GM10266 (cell line): ENCODE data around the gene UFC1.
"Not testable (repeated sequence)": the region's sequence is repeated elsewhere in the genome, so short reads cannot be mapped to it uniquely, and the experiment has no call there.

ENCODE experiments used
- DNase-seq: peaks from one replicate; pipeline ENCODE4 v3.0.0; 2012; ENCODE audit errors: extremely low spot score
- TF ChIP-seq, protein P1 (sequence below): IDR thresholded peaks from 2 replicates; pipeline ENCODE4 v1.5.1; 2012; ENCODE audit warnings: mild to moderate bottlenecking, low read depth; ENCODE audit not compliant: control insufficient read depth, insufficient read depth; ENCODE audit errors: missing control alignments

Gene UFC1

DNA sequence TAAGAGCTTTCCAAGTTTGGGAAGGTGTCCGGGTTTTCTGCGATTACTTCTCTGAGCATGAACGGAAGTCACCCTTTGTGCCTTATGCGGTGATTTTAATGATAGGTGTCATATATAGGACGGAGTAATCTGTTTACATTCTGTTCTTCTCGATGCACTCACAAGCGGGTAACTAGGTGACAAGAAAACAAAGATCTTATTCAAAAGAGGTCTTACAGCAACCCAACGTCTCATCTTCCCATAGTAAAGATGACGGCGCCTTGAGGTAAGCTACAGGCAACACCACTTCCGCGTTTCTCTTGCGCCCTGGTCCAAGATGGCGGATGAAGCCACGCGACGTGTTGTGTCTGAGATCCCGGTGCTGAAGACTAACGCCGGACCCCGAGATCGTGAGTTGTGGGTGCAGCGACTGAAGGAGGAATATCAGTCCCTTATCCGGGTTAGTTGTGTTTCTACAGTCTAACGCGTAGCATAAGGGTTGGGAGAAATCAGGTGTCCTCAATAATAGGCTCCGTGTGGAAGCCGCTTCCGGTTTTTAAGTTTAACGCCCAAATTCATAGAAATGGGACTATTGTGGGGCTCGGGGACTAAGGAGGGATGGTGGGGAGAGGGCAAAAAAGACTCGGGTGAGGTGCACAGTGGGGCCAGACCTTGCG lies at the start of gene UFC1:
Gene UFC1 (plus strand): TSS at position 297 of the 656 bp plus-strand sequence. CDS start 20 bp downstream, at position 317.
- peak; percentile 89 for DNase-seq
- TF ChIP-seq, protein P1, sequence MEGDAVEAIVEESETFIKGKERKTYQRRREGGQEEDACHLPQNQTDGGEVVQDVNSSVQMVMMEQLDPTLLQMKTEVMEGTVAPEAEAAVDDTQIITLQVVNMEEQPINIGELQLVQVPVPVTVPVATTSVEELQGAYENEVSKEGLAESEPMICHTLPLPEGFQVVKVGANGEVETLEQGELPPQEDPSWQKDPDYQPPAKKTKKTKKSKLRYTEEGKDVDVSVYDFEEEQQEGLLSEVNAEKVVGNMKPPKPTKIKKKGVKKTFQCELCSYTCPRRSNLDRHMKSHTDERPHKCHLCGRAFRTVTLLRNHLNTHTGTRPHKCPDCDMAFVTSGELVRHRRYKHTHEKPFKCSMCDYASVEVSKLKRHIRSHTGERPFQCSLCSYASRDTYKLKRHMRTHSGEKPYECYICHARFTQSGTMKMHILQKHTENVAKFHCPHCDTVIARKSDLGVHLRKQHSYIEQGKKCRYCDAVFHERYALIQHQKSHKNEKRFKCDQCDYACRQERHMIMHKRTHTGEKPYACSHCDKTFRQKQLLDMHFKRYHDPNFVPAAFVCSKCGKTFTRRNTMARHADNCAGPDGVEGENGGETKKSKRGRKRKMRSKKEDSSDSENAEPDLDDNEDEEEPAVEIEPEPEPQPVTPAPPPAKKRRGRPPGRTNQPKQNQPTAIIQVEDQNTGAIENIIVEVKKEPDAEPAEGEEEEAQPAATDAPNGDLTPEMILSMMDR = no peak

DNA sequence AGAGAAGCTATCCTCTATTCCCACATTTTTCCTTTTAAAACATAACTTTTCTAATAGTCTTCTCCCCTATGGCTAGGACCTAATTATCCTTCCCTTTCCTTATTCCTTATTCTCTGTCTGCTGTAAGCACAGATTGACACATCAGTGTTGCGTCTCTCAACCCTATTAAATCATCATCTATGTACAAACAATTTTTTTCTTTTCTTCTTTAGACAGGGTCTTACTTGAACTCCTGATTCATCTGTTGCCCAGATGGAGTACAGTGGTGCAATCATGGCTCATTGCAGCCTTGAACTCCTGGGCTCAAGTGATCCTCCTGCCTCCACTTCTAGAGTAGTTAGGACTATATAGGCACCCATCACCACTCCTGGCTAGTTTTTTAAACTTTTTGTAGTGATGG lies 47.3 kb upstream of the UFC1 start:
- TF ChIP-seq, protein P1 = no peak
- no peak for DNase-seq

DNA sequence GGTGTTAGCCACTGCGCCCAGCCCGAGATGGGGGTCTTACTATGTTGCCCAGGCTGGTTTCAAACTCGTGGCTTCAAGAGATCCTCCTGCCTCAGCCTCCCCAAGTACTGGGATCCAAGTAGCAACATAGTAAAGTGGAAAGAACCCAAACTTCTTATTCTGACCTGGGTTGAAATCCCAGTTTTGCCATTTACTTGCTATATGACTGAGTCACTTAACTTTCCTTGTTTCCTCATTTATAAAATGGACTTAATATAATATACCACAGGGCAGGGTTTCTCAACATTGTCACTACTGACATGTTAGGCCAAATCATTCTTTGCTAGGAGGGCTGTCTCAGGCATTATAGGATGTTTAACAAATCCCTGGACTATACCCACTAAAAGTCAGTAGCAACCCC lies 42.7 kb upstream of the UFC1 start:
- DNase-seq = no peak
- TF ChIP-seq, protein P1 = no peak

DNA sequence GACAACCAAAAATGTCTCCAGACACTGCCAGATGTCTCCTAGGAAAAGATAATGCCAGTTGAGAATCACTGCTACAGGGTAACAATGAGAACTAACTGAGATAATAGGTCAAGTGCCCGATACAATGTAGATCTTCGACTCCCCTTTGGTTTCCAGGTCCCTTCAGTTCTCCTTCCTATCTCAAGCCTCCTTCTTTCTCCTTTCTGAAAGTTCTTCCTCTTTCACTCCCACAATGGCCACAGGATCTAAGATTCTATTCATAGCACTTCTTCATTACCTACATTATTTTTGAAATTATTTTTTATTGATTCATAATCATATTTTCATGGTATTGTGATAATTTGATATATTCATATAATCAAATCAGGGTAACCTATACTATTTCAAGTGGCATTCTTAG lies 42.3 kb upstream of the UFC1 start:
- no peak for DNase-seq
- TF ChIP-seq, protein P1 = no peak

DNA sequence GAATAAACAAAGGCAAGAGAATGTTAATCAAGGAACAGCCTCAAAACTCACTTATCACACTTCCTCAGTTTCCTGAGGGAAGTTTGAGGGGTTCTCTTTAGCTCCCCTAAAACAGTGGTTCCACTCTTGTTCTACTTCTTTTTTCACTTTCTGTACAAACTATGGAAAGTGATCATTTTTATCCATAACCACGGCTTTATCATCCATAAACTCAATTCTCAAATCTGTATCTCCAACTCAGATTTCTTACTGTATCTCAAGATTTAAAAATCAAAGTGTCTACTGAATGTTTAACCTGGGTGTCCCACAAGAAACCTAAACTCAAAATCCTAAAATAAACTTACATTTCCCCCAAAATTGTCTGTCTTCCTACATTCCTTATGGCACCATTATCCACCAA lies 39.9 kb upstream of the UFC1 start:
- TF ChIP-seq, protein P1 = no peak
- DNase-seq = no peak

DNA sequence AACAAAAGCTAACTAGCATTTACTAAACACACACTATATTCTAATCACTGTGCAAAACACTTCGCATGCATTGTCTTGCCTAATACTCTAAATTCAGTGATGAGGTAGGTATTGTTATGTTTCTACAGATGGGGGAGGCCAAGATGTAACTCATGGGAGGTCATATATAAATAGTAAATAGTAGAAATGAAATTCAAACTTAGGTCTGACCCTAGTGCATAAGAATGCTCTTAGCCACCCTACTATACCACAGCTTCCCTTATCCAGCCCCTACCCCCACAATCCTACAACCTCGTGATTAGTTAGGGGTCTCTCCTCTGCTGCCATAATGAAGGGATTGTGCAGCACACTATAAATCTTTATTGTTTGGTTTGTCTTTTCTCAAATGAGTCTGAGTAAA lies 39.2 kb upstream of the UFC1 start:
- TF ChIP-seq, protein P1 = no peak
- no peak for DNase-seq

DNA sequence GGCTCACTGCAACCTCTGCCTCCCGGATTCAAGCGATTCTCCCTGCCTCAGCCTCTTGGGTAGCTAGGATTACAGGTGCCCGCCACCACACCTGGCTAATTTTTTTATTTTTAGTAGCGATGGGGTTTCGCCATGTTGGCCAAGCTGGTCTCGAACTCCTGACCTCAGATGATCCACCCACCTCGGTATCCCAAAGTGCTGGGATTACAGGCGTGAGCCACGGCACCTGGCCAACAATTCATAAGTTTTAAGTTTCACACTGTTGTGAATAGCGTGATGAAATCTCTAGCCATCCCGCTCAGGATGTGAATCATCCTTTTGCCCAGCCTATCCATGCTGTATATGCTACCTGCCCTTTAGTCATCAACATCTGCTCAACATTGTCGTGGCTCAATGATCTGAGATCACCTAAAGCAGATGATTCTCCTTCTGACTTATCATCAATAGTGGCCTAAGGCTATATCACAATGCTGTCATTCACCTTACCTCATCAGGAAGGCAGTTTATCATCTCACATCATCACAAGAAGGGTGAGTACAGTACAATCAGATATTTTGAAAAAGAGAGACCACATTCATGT lies 38.6 kb upstream of the UFC1 start:
- TF ChIP-seq, protein P1 = no peak
- no peak for DNase-seq

DNA sequence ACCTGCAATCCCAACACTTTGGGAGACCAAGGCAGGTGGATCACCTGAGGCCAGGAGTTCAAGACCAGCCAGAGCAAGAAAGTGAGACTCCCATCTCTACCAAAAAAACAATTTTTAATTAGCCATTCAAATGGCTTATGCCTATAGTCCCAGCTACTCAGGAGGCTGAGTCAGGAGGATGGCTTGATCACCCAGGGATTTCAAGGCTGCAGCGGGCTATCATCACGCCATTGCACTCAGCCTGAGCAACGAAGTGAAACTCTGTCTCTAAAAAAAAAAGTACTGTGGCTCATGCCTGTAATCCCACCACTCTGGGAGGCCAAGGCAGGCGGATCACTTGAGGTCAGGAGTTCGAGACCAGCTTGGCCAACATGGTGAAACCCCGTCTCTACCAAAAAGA lies 37.8 kb upstream of the UFC1 start:
- DNase-seq = not testable (repeated sequence)
